D721Med (cell line): ENCODE measurements around the gene DEDD.

Experiments
- DNase-seq: peaks from one replicate; pipeline ENCODE4 v3.0.0; 2011; ENCODE audit warnings: low spot score; ENCODE audit not compliant: insufficient read length
- FAIRE-seq: peaks from 2 replicates; lab custom pipeline; 2011; peaks lifted over from hg19 to GRCh38; lab: Jason Lieb, UNC
- CTCF ChIP-seq: IDR thresholded peaks from 2 replicates; pipeline ENCODE4 v1.5.1; 2012; ENCODE audit warnings: mild to moderate bottlenecking, control low read depth; ENCODE audit not compliant: insufficient read depth; ENCODE audit errors: missing control alignments

Gene DEDD

GRCh38 chr1:161082483-161082882 lies 50.0 kb downstream of the DEDD start:
- TF ChIP-seq CTCF: no peak
- DNase-seq: no peak
- FAIRE-seq: no peak

GRCh38 chr1:161081519-161081918 lies 50.9 kb downstream of the DEDD start:
- TF ChIP-seq CTCF: no peak
- FAIRE-seq (no peak), DNase-seq (no peak)

DNA sequence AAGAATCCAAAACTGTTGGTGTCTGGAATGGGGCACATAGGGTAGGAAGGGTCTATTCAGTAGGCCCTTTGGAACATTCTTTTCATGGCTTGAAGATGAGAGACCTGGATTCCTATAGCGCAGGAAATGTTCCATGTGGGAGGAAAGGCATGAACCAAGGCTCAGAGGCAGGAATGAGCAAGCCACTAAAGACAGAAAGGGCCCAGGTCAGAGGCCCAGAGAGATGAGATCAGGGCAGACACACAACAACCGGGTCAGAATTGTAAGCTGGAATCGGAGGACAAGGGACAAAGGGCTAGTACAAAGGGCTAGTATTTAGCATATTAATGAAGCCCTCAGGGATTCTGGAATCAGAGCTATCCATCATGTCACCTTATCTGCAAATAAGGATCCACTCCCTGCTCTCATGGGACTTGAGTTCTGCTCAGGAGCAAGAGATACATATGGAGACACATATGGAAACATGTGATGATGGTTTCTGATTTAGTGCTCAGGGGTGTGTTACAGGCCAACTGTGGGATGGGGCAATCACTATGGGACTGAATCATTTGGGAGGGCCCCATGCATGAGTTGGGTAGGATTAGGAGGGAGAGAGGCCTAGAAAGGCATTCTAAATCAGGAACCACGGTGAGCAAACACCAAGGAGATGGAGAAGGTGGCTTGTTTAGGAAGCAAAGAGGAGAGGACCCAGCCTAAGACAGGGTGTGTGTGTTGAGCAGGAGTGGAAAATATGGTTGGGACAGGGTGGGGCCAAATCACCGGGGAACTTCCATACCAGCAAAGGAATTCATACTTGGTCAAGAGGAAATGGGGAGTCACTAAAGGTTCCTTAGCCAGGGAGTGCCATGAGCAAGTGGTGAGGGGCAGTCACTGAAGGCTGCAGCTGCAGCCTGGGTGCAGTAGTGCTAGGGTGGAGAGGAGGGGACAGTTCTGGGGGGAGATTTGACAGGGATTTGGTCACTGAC lies 51.7 kb downstream of the DEDD start:
- DNase-seq: no peak
- no peak for TF ChIP-seq CTCF
- FAIRE-seq: no peak

GRCh38 chr1:161079436-161080110 lies 52.9 kb downstream of the DEDD start:
- FAIRE-seq: no peak
- no peak for TF ChIP-seq CTCF
- no peak for DNase-seq

GRCh38 chr1:161077426-161077825 lies 55.0 kb downstream of the DEDD start:
- no peak for TF ChIP-seq CTCF
- FAIRE-seq: no peak
- no peak for DNase-seq

- no peak for TF ChIP-seq CTCF
- DNase-seq (no peak), FAIRE-seq (no peak)
Observed at GRCh38 chr1:161076410-161076809, 56.1 kb downstream of the DEDD start.
